ENCODE measurements around the gene CSNK2B. TPM values are rescaled to one million over a fixed set of nuclear protein-coding genes. Genes with fewer than 3 reads are reported as not detected.
A peak's percentile ranks its signal among the peaks of the same experiment; 100 is the strongest.

The CSNK2B gene
- total and polyA plus RNA-seq, 9 of the 15 experiments (the other 6 are each of a cell fraction or from before 2014, with no cell fraction given): 120 to 1,126 (median 529) TPM

DNA sequence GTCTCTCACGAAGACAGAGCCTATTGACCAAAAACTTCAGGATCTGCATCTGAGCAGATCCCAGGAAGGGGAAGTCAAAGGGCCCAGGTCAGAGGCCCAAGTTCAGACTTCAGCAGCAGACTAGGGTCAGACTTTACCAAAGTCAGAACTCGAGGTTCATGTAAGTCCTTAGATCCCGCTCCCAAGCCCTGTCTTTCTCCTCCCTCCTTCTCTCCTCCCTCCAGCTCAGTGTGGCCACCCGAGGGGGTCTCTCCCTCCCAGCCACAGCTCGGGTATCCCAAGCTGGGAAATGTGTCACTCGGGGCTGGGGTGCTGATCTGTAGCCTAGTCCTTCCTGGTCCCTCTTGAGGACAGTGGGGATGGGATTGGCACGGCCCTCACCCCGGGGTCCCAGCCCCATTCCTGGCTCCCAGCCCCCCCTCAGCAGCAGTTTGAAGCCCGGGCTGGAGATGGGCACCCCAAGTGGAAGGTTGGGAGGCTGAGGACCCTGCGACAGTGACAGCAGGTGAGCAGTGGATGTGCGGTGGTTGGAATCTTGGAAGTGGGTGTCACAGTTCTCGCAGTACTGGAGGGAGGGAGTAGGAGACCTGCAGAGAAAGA lies 3.7 kb upstream of the CSNK2B start (continued):
- TF ChIP-seq POLR2G (IDR thresholded peaks at IDR 0.05; ENCODE audit: low read depth, low read length) (peak; percentile 67), STAT5A (IDR thresholded peaks at IDR 0.05; ENCODE audit: borderline replicate concordance, low read length) (no peak), LCOR (CRISPR knock-in tag; IDR thresholded peaks at IDR 0.05) (no peak), FOXJ3 (CRISPR knock-in tag; IDR thresholded peaks at IDR 0.05) (no peak), ELF2 (CRISPR knock-in tag; IDR thresholded peaks at IDR 0.05) (no peak), DPF2 (IDR thresholded peaks at IDR 0.05) (no peak), GTF2E2 (tag; IDR thresholded peaks at IDR 0.05) (no peak), ZFX (CRISPR knock-in tag; IDR thresholded peaks at IDR 0.05) (no peak), RFX7 (CRISPR knock-in tag; IDR thresholded peaks at IDR 0.05) (no peak), CBX5 (IDR thresholded peaks at IDR 0.05; ENCODE audit: borderline replicate concordance, low read depth) (no peak), JUN (IDR thresholded peaks at IDR 0.05; ENCODE audit: borderline replicate concordance, low read depth, low read length) (no peak), JUN (CRISPR knock-in tag; IDR thresholded peaks at IDR 0.05; ENCODE audit: borderline replicate concordance) (no peak), SIN3B (IDR thresholded peaks at IDR 0.05; ENCODE audit: low read depth) (no peak), TRIM28 (IDR thresholded peaks at IDR 0.05) (no peak)
- TF ChIP-seq, protein P1, sequence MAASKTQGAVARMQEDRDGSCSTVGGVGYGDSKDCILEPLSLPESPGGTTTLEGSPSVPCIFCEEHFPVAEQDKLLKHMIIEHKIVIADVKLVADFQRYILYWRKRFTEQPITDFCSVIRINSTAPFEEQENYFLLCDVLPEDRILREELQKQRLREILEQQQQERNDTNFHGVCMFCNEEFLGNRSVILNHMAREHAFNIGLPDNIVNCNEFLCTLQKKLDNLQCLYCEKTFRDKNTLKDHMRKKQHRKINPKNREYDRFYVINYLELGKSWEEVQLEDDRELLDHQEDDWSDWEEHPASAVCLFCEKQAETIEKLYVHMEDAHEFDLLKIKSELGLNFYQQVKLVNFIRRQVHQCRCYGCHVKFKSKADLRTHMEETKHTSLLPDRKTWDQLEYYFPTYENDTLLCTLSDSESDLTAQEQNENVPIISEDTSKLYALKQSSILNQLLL (CRISPR knock-in tag; IDR thresholded peaks at IDR 0.05; ENCODE audit: borderline replicate concordance): no peak
- TF ChIP-seq, protein P2, sequence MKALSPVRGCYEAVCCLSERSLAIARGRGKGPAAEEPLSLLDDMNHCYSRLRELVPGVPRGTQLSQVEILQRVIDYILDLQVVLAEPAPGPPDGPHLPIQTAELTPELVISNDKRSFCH (CRISPR knock-in tag; IDR thresholded peaks at IDR 0.05): no peak
- TF ChIP-seq, protein P2 (tag; IDR thresholded peaks at IDR 0.05): 0 out of 2 replicates have a peak, but pooled peaks have one; percentile 37
- TF ChIP-seq, protein P3, sequence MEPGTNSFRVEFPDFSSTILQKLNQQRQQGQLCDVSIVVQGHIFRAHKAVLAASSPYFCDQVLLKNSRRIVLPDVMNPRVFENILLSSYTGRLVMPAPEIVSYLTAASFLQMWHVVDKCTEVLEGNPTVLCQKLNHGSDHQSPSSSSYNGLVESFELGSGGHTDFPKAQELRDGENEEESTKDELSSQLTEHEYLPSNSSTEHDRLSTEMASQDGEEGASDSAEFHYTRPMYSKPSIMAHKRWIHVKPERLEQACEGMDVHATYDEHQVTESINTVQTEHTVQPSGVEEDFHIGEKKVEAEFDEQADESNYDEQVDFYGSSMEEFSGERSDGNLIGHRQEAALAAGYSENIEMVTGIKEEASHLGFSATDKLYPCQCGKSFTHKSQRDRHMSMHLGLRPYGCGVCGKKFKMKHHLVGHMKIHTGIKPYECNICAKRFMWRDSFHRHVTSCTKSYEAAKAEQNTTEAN (CRISPR knock-in tag; IDR thresholded peaks at IDR 0.05): 0 out of 2 replicates have a peak, but pooled peaks have one; percentile 8
- TF ChIP-seq, protein P4, sequence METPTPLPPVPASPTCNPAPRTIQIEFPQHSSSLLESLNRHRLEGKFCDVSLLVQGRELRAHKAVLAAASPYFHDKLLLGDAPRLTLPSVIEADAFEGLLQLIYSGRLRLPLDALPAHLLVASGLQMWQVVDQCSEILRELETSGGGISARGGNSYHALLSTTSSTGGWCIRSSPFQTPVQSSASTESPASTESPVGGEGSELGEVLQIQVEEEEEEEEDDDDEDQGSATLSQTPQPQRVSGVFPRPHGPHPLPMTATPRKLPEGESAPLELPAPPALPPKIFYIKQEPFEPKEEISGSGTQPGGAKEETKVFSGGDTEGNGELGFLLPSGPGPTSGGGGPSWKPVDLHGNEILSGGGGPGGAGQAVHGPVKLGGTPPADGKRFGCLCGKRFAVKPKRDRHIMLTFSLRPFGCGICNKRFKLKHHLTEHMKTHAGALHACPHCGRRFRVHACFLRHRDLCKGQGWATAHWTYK (CRISPR knock-in tag; IDR thresholded peaks at IDR 0.05): no peak
- TF ChIP-seq, protein P5, sequence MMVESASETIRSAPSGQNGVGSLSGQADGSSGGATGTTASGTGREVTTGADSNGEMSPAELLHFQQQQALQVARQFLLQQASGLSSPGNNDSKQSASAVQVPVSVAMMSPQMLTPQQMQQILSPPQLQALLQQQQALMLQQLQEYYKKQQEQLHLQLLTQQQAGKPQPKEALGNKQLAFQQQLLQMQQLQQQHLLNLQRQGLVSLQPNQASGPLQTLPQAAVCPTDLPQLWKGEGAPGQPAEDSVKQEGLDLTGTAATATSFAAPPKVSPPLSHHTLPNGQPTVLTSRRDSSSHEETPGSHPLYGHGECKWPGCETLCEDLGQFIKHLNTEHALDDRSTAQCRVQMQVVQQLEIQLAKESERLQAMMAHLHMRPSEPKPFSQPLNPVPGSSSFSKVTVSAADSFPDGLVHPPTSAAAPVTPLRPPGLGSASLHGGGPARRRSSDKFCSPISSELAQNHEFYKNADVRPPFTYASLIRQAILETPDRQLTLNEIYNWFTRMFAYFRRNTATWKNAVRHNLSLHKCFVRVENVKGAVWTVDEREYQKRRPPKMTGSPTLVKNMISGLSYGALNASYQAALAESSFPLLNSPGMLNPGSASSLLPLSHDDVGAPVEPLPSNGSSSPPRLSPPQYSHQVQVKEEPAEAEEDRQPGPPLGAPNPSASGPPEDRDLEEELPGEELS (CRISPR knock-in tag; IDR thresholded peaks at IDR 0.05; ENCODE audit: borderline replicate concordance): no peak
